ENCODE measurements around the gene HOXC6.
"Not testable (repeated sequence)": the region's sequence is repeated elsewhere in the genome, so short reads cannot be mapped to it uniquely, and the experiment has no call there.

HOXC6 gene

DNA sequence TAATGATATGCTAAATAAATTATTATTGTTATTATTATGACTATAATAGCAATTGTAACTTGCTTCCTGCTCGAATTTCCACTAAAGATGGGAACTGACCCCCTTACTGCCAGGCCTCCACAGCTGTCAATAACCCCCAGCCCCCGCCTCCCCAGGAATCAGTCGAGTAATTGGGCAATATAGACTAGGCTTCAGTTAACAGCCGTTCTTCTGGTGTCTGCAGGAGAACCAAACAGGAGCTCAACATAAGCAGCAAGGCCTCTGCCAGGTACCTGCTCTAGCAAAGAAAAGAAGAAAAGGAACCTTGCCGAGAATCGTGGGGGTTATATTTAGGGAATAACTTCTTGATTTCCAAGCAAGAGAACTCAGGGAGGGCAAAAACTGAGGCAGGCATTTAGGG lies 47.2 kb downstream of the HOXC6 start:
- H3K4me2 ChIP-seq (ENCODE audit: low read depth, low read length, poor library complexity, severe bottlenecking) = no peak overlapping the region
- H3K27me3 ChIP-seq (ENCODE audit: insufficient read depth, low read length, poor library complexity, severe bottlenecking) = no peaks in the 10 kb centered on the region
- H3K9me3 ChIP-seq (ENCODE audit: insufficient read depth, low read depth, low read length) = no peaks in the 10 kb centered on the region

DNA sequence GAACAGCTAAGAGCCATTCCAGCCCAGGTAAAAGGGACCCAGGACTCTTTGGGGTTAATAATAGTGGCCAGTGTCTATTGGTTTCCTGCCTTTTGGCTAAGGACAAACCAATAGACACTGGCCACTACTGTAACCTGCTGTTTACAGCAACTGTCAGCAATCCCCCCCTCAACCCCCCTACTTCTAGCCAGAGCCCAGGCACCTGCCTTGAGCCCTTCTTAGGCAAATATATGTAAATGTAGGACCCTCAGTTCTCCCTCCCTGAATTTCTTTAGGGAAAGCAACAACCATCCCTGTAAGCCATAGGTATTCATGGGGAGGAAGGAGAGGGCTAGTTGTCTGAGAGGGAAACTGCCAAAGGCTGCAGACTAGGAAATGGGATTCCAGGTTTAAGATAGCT lies 47.7 kb downstream of the HOXC6 start:
- Histone ChIP-seq H3K9me2 (replicated peaks; ENCODE audit: low read depth, low read length) (no peaks in the 10 kb centered on the region), H3F3A (ENCODE audit: low read depth) (no peaks in the 10 kb centered on the region), H4K20me1 (ENCODE audit: insufficient read depth, low read length, poor library complexity, severe bottlenecking) (no peaks in the 10 kb centered on the region)

More for the DNA sequence above, 47.2 kb downstream of the HOXC6 start:
- Histone ChIP-seq H3K36me3 (ENCODE audit: insufficient read depth, low read length) (no peaks in the 10 kb centered on the region), H3K9ac (ENCODE audit: low read depth, low read length, poor library complexity, severe bottlenecking) (no peak overlapping the region), H2AFZ (ENCODE audit: low read length) (no peak overlapping the region), H3K4me3 (ENCODE audit: low read length, poor library complexity, severe bottlenecking) (no peak overlapping the region), H4K20me1 (ENCODE audit: insufficient read depth, low read length, poor library complexity, severe bottlenecking) (no peaks in the 10 kb centered on the region), H3K79me2 (ENCODE audit: insufficient read depth, low read length) (no peaks in the 10 kb centered on the region), H3K4me1 (ENCODE audit: insufficient read depth, low read length, poor library complexity, severe bottlenecking) (no peaks in the 10 kb centered on the region), H3K9me2 (replicated peaks; ENCODE audit: low read depth, low read length) (no peaks in the 10 kb centered on the region), H3F3A (ENCODE audit: low read depth) (no peaks in the 10 kb centered on the region)
- no peak for TF ChIP-seq EZH2phosphoT487 (IDR thresholded peaks at IDR 0.05; ENCODE audit: borderline replicate concordance)
- TF ChIP-seq, protein P1, sequence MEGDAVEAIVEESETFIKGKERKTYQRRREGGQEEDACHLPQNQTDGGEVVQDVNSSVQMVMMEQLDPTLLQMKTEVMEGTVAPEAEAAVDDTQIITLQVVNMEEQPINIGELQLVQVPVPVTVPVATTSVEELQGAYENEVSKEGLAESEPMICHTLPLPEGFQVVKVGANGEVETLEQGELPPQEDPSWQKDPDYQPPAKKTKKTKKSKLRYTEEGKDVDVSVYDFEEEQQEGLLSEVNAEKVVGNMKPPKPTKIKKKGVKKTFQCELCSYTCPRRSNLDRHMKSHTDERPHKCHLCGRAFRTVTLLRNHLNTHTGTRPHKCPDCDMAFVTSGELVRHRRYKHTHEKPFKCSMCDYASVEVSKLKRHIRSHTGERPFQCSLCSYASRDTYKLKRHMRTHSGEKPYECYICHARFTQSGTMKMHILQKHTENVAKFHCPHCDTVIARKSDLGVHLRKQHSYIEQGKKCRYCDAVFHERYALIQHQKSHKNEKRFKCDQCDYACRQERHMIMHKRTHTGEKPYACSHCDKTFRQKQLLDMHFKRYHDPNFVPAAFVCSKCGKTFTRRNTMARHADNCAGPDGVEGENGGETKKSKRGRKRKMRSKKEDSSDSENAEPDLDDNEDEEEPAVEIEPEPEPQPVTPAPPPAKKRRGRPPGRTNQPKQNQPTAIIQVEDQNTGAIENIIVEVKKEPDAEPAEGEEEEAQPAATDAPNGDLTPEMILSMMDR (conservative IDR thresholded peaks at IDR 0.05; ENCODE audit: low read length) = no peak

DNA sequence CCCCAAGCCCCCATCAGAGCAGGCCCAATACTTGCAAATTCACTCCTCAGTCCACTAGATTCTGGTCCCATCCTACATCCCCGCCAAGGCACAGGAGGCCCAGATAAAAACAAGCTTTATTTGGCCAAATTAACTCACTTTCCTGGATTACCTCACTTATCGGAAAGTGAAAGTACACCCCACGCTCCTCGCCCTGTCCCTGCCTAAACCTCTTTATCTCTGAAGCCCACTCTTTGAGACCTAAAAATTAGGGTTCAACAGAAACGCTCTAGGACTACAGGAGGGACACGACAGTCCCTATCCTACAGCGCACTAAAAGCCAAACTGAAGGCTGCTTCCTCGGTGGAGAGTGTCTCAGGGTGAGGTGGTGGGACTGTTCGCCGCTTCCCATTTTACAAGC lies 49.6 kb downstream of the HOXC6 start:
- H3K79me2 ChIP-seq (ENCODE audit: insufficient read depth, low read length); H3F3A ChIP-seq (ENCODE audit: low read depth); H3K4me3 ChIP-seq (ENCODE audit: low read length, poor library complexity, severe bottlenecking); H2AFZ ChIP-seq (ENCODE audit: low read length); H3K9me3 ChIP-seq (ENCODE audit: insufficient read depth, low read depth, low read length); H3K9ac ChIP-seq (ENCODE audit: low read depth, low read length, poor library complexity, severe bottlenecking); H3K4me2 ChIP-seq (ENCODE audit: low read depth, low read length, poor library complexity, severe bottlenecking); H3K4me1 ChIP-seq (ENCODE audit: insufficient read depth, low read length, poor library complexity, severe bottlenecking); H3K9me2 ChIP-seq (replicated peaks; ENCODE audit: low read depth, low read length); H4K20me1 ChIP-seq (ENCODE audit: insufficient read depth, low read length, poor library complexity, severe bottlenecking); H3K36me3 ChIP-seq (ENCODE audit: insufficient read depth, low read length); H3K27me3 ChIP-seq (ENCODE audit: insufficient read depth, low read length, poor library complexity, severe bottlenecking): not testable (repeated sequence)

More for the DNA sequence above, 47.7 kb downstream of the HOXC6 start:
- Histone ChIP-seq H2AFZ (ENCODE audit: low read length) (no peak overlapping the region), H3K36me3 (ENCODE audit: insufficient read depth, low read length) (no peaks in the 10 kb centered on the region), H3K27me3 (ENCODE audit: insufficient read depth, low read length, poor library complexity, severe bottlenecking) (no peaks in the 10 kb centered on the region), H3K79me2 (ENCODE audit: insufficient read depth, low read length) (no peaks in the 10 kb centered on the region), H3K9ac (ENCODE audit: low read depth, low read length, poor library complexity, severe bottlenecking) (no peak overlapping the region), H3K4me3 (ENCODE audit: low read length, poor library complexity, severe bottlenecking) (no peak overlapping the region), H3K9me3 (ENCODE audit: insufficient read depth, low read depth, low read length) (no peaks in the 10 kb centered on the region), H3K4me1 (ENCODE audit: insufficient read depth, low read length, poor library complexity, severe bottlenecking) (no peaks in the 10 kb centered on the region), H3K4me2 (ENCODE audit: low read depth, low read length, poor library complexity, severe bottlenecking) (no peak overlapping the region)
- TF ChIP-seq, protein P1 (conservative IDR thresholded peaks at IDR 0.05; ENCODE audit: low read length) = no peak
- no peak for TF ChIP-seq EZH2phosphoT487 (IDR thresholded peaks at IDR 0.05; ENCODE audit: borderline replicate concordance)

DNA sequence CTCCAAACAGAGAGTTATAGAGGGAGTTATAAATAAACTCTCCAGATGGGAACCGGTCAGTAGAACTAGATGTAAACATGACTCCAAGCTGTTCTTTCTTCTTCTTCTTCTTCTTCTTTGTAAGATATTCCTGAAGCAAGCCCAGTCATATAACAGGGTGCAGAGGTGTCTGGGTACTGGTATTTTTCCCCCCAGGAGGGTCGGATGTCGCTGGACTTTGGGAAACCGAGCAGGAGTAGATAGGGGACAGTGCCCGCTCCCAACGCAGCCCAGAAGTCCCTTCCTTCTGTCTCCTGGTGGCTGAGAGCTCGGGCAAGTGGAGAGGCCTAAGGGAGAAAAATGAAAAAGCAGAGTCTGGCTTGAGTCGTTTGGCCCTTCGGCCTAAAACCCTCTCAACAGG lies 50.9 kb downstream of the HOXC6 start:
- H2AFZ ChIP-seq (ENCODE audit: low read length); H3K4me3 ChIP-seq (ENCODE audit: low read length, poor library complexity, severe bottlenecking); H3K79me2 ChIP-seq (ENCODE audit: insufficient read depth, low read length); H3K9me3 ChIP-seq (ENCODE audit: insufficient read depth, low read depth, low read length); H4K20me1 ChIP-seq (ENCODE audit: insufficient read depth, low read length, poor library complexity, severe bottlenecking); H3K36me3 ChIP-seq (ENCODE audit: insufficient read depth, low read length); H3K4me2 ChIP-seq (ENCODE audit: low read depth, low read length, poor library complexity, severe bottlenecking); H3K27me3 ChIP-seq (ENCODE audit: insufficient read depth, low read length, poor library complexity, severe bottlenecking); H3K9me2 ChIP-seq (replicated peaks; ENCODE audit: low read depth, low read length); H3F3A ChIP-seq (ENCODE audit: low read depth); H3K9ac ChIP-seq (ENCODE audit: low read depth, low read length, poor library complexity, severe bottlenecking): not testable (repeated sequence)
- peaks cover 14% of the 10 kb centered on the region for H3K4me1 ChIP-seq (ENCODE audit: insufficient read depth, low read length, poor library complexity, severe bottlenecking)

All from Loucy (cell line).